ENCODE data around the gene KCNA5.

KCNA5 gene

GRCh38 chr12:5071496-5071895, 27.8 kb downstream of the KCNA5 start:
- no peak overlapping the region for H3K4me2 ChIP-seq (ENCODE audit: low read depth, low read length, poor library complexity, severe bottlenecking)
- H2AFZ ChIP-seq (ENCODE audit: low read depth, low read length, severe bottlenecking) = no peak overlapping the region
- H3K9me2 ChIP-seq (replicated peaks; ENCODE audit: insufficient read depth, low read length) = no peaks in the 10 kb centered on the region
- no peaks in the 10 kb centered on the region for H3K79me2 ChIP-seq (ENCODE audit: insufficient read depth, low read length)
- no peaks in the 10 kb centered on the region for H3K9me3 ChIP-seq (ENCODE audit: insufficient read depth, low read length)
- no peak overlapping the region for H3K27ac ChIP-seq (ENCODE audit: low read depth, low read length)
- no peak overlapping the region for H3K9ac ChIP-seq (ENCODE audit: low read length)
- H3K27me3 ChIP-seq (ENCODE audit: low read length) = no peaks in the 10 kb centered on the region
- H3F3A ChIP-seq (ENCODE audit: insufficient read depth) = no peaks in the 10 kb centered on the region
- no peak overlapping the region for H3K4me3 ChIP-seq (ENCODE audit: insufficient read depth, low read length, poor library complexity, severe bottlenecking)
- H4K20me1 ChIP-seq (ENCODE audit: low read depth, low read length) = no peaks in the 10 kb centered on the region
- no peaks in the 10 kb centered on the region for H3K36me3 ChIP-seq (ENCODE audit: low read length)
- TF ChIP-seq EZH2phosphoT487 (conservative IDR thresholded peaks at IDR 0.05; ENCODE audit: low read length) (no peak), CTCF (IDR thresholded peaks at IDR 0.05; ENCODE audit: insufficient read depth, low read length, poor library complexity, severe bottlenecking) (no peak)

- no peak overlapping the region for H3K27ac ChIP-seq (ENCODE audit: low read depth, low read length)
- H3K27me3 ChIP-seq (ENCODE audit: low read length) = no peaks in the 10 kb centered on the region
- H3K4me2 ChIP-seq (ENCODE audit: low read depth, low read length, poor library complexity, severe bottlenecking) = no peak overlapping the region
- H3F3A ChIP-seq (ENCODE audit: insufficient read depth) = no peaks in the 10 kb centered on the region
- H2AFZ ChIP-seq (ENCODE audit: low read depth, low read length, severe bottlenecking) = no peak overlapping the region
- no peaks in the 10 kb centered on the region for H3K9me3 ChIP-seq (ENCODE audit: insufficient read depth, low read length)
- no peaks in the 10 kb centered on the region for H3K9me2 ChIP-seq (replicated peaks; ENCODE audit: insufficient read depth, low read length)
- H3K4me3 ChIP-seq (ENCODE audit: insufficient read depth, low read length, poor library complexity, severe bottlenecking) = no peak overlapping the region
- H4K20me1 ChIP-seq (ENCODE audit: low read depth, low read length) = no peaks in the 10 kb centered on the region
- no peaks in the 10 kb centered on the region for H3K79me2 ChIP-seq (ENCODE audit: insufficient read depth, low read length)
- H3K9ac ChIP-seq (ENCODE audit: low read length) = no peak overlapping the region
- no peaks in the 10 kb centered on the region for H3K36me3 ChIP-seq (ENCODE audit: low read length)
- TF ChIP-seq EZH2phosphoT487 (conservative IDR thresholded peaks at IDR 0.05; ENCODE audit: low read length) (no peak), CTCF (IDR thresholded peaks at IDR 0.05; ENCODE audit: insufficient read depth, low read length, poor library complexity, severe bottlenecking) (no peak)
Measured at GRCh38 chr12:5072311-5072710, 28.6 kb downstream of the KCNA5 start.

- Histone ChIP-seq H3K9me3 (ENCODE audit: insufficient read depth, low read length) (no peaks in the 10 kb centered on the region), H3K4me2 (ENCODE audit: low read depth, low read length, poor library complexity, severe bottlenecking) (no peak overlapping the region), H3K9ac (ENCODE audit: low read length) (no peak overlapping the region), H2AFZ (ENCODE audit: low read depth, low read length, severe bottlenecking) (no peak overlapping the region), H3K79me2 (ENCODE audit: insufficient read depth, low read length) (no peaks in the 10 kb centered on the region), H3K27me3 (ENCODE audit: low read length) (no peaks in the 10 kb centered on the region), H3F3A (ENCODE audit: insufficient read depth) (no peaks in the 10 kb centered on the region), H3K36me3 (ENCODE audit: low read length) (no peaks in the 10 kb centered on the region), H3K9me2 (replicated peaks; ENCODE audit: insufficient read depth, low read length) (no peaks in the 10 kb centered on the region), H4K20me1 (ENCODE audit: low read depth, low read length) (no peaks in the 10 kb centered on the region), H3K4me3 (ENCODE audit: insufficient read depth, low read length, poor library complexity, severe bottlenecking) (no peak overlapping the region), H3K27ac (ENCODE audit: low read depth, low read length) (no peak overlapping the region)
- TF ChIP-seq EZH2phosphoT487 (conservative IDR thresholded peaks at IDR 0.05; ENCODE audit: low read length) = no peak
- TF ChIP-seq CTCF (IDR thresholded peaks at IDR 0.05; ENCODE audit: insufficient read depth, low read length, poor library complexity, severe bottlenecking) = no peak
Measured at GRCh38 chr12:5073054-5073453, 29.4 kb downstream of the KCNA5 start.
